B cell (primary cell): ENCODE measurements around the gene RNFT2.

Experiments used
- EZH2 ChIP-seq: IDR thresholded peaks from 2 replicates; pipeline ENCODE4 v1.6.1; 2012; ENCODE audit warnings: borderline replicate concordance, low read depth, mild to moderate bottlenecking, moderate library complexity, low read length; ENCODE audit not compliant: insufficient read depth, poor library complexity, severe bottlenecking
- TF ChIP-seq, protein P1 (sequence below): fragments of 200-600 bp; IDR thresholded peaks from one replicate; pipeline ENCODE4 v1.8.0; 2022; ENCODE audit warnings: antibody characterized with exemption, mild to moderate bottlenecking

DNA sequence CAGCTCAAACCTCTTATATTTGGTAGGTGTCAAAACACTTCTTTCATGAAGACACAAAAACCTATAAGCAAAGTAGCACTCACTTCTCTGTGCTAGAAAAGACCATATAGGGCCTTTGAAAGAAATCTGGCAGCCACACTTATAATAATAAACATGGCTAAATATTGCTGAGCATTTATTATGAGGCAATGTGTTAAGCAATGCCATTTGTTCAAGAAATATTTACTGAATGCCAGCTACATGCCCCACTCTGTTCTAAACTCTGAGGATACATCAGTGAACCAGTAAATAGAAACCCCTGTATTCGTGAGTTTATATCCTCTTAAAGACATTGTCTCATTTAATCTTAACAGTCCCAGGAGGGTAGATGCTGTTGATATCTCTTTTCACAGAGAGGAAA, 52.0 kb downstream of the RNFT2 start:
- TF ChIP-seq, protein P1, sequence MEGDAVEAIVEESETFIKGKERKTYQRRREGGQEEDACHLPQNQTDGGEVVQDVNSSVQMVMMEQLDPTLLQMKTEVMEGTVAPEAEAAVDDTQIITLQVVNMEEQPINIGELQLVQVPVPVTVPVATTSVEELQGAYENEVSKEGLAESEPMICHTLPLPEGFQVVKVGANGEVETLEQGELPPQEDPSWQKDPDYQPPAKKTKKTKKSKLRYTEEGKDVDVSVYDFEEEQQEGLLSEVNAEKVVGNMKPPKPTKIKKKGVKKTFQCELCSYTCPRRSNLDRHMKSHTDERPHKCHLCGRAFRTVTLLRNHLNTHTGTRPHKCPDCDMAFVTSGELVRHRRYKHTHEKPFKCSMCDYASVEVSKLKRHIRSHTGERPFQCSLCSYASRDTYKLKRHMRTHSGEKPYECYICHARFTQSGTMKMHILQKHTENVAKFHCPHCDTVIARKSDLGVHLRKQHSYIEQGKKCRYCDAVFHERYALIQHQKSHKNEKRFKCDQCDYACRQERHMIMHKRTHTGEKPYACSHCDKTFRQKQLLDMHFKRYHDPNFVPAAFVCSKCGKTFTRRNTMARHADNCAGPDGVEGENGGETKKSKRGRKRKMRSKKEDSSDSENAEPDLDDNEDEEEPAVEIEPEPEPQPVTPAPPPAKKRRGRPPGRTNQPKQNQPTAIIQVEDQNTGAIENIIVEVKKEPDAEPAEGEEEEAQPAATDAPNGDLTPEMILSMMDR: no peak
- TF ChIP-seq EZH2: no peak
